ENCODE data around the gene MSH3.

MSH3 gene

GRCh38 chr5:80654391-80655230 is at the start of gene MSH3, which contains the start of gene DHFR:
Gene MSH3, plus strand, starts transcription at chr5:80654652. Its CDS starts 76 bp downstream, at chr5:80654728.
Gene DHFR, minus strand, starts transcription at chr5:80654983. Its CDS starts 494 bp downstream, at chr5:80654489.
- peak; percentile 56 to 57 for ATAC-seq

DNA sequence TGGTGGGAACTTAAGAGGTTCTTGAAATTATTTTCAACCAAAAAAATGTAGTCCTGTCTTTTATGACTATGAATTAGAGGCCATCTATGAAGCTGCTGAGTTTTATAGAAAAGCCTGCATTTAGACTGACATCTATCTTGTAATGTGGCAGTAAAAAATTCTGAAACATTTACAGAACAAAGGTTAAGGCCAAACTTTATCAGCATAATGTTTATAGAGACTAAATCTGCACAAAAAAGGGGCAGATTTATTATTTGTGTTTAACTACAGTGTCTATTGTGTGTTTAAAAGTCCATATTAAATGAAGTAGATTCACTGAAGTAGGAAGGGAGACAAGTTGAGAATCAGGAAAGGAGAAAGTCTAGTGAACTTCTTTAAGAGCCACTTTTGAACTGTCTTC is 47.1 kb upstream of the MSH3 start:
- ATAC-seq, result no peak

DNA sequence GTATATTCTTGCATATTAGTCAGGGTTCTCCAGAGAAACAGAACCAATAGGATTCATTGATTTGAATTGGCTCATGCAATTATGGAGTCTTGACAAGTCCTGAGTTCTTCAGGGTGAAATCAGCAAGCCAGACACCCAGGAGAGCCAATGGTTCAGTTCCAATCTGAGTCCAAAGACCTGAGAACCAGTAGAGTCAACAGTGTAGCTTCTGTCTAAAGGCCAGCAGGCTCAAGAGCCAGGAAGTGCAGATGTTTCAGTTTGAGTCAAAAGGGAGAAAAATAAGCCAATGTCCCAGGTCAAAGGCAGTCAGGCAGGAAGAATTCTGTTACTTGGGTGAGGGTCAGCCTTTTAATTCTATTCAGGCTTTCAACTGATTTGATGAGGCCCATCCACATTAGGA is 46.6 kb upstream of the MSH3 start:
- no peak for ATAC-seq

GRCh38 chr5:80608731-80609130 is 45.7 kb upstream of the MSH3 start:
- no peak for ATAC-seq

DNA sequence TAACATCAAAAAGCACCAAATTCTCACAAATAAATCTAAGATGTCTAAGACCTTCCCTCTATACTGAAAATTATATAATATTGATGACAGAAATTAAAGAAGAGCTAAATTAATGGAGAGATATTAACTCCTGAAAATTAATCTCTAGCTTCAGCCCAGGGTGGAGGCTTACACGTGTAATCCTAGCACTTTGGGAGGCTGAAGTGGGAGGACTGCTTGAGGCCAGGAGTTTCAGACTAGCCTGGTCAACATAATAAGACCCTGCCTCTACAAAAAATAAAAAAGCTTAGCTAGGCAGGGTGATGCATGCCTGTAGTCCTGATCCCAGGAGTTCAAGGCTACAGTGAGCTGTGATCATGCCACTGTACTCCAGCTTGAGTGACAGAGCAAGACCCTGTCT is 44.8 kb upstream of the MSH3 start:
- ATAC-seq, result no peak

DNA sequence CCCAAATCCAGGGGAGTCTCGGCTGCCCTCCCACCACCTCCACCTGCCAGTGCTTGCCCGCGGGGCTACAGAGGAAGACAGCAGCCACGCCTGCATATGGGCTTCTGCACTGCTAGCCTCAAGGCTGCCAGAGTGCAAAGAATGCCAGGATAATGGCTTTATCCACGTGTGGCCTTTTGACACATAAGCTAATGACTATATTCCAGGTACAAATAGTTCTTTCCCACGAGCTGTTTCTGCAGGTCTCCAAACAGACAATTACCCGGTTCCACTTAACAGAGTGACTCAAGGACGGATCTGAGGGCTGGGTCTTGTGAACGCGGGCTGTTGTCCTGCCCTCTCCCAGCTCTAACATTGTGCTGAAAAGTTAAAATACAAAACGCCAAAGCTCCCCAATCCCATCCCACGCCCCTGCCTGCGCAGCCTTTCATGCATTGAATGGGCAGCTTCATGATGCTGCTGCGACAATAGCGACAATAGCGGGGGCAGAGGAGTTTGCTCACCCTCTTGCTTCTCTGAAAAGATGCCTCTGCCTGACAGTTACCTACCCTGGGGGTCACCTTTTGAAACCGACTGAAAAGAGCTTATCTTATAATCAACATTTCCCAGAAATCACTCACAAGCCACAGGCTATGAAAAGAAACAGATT is 39.1 kb upstream of the MSH3 start:
- ATAC-seq, result no peak

DNA sequence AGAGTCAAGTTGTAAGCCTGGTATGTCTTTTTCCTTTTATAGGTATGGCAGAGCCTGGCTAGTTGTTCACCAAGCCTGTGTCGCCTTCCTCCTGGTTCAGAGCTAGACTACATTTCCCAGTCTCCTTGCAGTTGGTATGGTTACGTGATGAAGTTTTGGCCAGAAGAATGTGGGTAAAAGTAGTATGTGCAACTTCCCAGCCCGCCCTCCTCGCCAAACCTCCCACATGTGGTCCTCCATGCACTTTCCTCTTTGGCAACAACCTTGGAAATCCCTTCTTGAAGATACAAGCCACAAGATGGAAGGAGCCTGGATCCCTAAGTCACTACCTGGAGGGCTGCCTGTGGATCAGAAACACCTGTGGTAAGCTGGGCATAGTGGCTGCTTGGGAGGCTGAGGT is 36.0 kb upstream of the MSH3 start:
- no peak for ATAC-seq

DNA sequence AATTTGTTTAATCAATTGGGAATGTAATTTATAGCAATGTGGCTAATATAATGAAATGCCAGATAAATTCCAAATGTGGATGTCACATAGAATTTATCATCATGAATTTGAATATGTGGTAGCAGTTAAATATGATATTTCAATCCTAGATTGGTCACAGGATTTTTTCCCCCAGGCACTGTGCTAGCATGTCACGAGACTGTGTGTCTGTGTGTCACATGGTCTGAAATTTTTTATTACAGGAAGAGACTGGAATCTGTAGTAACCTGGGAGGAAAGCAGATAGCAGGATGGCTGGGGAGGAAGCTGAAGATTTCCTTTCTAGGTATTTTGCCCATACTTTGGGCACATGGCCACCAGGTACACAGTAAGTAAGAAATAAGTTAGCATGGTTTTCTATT is 35.4 kb upstream of the MSH3 start:
- ATAC-seq, result no peak

DNA sequence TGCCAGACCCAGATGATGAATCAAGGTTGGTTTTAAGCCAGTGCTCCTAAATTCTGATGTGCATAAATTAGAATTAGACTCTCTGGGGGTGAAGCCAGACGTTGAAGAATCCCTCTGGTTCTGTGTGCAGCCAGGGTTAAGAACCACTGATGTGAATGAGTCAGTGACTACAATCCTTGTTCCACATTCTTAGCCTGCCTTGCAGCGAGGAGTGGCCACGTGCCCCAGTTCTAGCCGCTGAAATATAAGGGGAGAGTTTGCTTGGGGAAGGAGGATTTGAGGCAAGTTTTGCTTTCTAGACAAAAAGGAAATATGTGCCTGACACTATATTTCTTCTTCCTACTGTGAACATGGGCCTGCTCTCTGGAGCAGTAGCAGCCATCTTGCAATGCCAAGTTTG is 34.2 kb upstream of the MSH3 start:
- no peak for ATAC-seq

DNA sequence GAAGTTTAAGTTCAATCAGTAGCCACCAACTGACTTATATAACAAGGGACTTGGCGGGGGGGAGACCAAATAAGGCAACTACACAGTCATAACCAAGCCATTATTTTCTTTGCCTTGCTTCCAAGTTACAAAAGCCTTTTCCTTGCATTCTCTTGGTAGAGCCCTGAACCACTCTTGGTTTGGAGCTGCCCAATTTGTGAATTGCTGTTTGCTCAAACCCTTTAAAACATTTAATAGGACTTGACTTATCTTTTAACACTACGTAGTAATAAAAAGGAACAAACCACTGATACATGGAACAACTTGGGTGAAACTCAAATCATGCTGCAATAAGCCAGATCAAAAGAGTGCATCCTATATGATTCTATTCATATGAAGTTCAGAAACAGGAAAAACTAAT is 31.7 kb upstream of the MSH3 start:
- no peak for ATAC-seq

DNA sequence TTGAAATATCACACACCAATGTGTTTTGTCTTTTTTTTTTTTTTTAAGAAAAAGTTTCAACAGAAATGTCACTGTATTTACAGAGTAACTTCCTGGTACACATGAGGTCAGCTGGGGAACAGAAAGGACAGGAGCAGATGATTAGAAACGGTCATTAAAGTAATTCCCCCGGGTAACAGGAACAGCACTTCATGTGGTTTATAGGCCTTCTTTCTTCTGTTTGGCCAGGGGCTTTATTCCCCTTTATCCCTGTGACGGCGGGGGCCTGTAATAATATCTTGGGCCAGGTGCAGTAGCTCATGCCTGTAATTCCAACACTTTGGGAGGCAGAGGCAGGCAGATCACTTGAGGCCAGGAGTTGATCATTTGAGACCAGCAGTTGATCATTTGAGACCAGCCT is 30.5 kb upstream of the MSH3 start:
- ATAC-seq, result no peak

- no peak for ATAC-seq
These were observed 29.2 kb upstream of the MSH3 start for GRCh38 chr5:80625230-80625629.

GRCh38 chr5:80629281-80629680 is 25.2 kb upstream of the MSH3 start:
- no peak for ATAC-seq

DNA sequence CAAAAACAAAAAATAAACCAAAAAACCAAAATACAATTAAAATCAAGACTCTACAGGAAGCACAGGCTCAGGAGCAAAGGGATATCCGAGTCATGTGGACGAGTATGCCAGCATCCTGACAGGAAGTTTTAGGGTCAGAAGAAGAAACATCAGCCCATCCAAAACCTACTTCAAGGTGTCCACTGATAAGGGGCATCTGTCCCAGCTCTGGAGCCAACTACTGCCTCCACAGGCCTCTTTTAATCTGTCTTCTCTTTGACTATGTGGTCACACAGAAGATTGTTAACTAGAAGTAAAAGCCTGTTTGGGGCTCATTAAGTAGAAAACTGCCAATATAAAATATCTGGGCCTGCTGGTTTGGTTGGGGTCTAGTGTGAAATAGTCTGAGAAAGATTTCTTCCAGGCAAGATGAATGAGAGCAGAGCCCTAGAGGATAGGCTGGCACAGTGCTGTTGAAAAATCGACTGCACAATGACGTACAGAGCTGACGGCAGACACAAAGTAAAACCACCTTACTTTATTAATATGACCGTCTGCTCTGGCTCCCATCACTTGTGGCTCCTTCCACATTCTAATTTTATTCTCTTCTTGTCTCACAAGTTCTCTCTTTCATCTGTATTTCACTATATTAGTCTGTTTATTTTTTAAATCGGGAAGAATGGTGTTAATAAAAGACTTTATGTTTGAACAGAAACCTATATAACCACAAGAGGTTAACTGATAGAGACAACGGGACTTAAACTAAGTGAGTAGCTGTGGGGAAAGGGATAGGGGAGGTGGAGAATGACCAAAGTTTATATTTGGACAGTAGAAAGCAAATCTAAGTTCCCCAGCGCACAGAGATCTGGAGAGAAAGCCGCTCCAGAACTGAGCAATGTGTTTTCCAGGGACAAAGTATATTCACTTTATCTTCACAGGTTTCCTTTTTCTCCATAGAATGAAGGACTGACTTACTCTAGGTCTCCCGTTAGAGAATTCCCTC is 22.9 kb upstream of the MSH3 start:
- no peak for ATAC-seq

DNA sequence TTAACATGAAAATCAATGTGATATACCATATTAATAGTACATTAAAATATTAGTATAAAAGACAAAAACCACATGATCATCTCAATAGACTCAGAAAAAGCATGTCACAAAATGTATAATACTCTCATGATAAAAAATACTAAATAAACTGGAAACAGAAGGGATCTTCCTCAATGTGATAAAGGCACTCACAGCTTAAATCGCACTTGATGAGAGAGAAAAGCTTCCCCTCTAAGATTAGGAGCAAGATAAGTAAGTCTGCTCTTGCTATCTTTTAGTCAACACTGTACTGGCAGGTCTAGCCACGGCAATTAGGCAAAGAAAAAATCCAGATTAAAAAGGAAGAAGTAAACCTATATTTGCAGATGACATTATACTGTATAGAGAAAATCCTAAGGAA is 21.8 kb upstream of the MSH3 start:
- no peak for ATAC-seq

DNA sequence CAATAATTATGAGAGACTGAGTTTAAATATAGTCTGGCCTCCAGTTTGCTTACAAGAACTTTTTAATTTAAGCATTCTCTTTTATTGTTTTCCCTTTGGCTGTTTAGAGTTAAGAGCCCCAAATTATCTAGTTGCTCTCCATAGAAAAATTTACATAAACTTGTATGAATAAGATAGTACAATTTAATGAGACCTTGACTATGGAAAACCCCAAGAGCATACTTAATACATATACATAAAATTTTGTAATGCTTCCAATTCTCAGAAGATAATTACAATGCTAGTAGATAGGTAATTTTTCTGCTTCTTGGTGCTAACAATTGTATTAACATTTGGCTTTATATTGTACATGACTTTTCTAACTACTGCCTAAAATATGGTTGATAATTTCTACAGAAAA is 20.3 kb upstream of the MSH3 start:
- no peak for ATAC-seq

- no peak for ATAC-seq
These were observed 13.1 kb upstream of the MSH3 start for GRCh38 chr5:80641353-80641752.

- ATAC-seq, result no peak
These were observed 9.6 kb upstream of the MSH3 start for GRCh38 chr5:80644900-80645299.

- no peak for ATAC-seq
These were observed 7.5 kb upstream of the MSH3 start for GRCh38 chr5:80646926-80647325.

GRCh38 chr5:80653502-80653901 is 950 bp upstream of the MSH3 start:
- ATAC-seq, result no peak

GRCh38 chr5:80654054-80654390 is 430 bp upstream of the MSH3 start:
- ATAC-seq, result no peak

DNA sequence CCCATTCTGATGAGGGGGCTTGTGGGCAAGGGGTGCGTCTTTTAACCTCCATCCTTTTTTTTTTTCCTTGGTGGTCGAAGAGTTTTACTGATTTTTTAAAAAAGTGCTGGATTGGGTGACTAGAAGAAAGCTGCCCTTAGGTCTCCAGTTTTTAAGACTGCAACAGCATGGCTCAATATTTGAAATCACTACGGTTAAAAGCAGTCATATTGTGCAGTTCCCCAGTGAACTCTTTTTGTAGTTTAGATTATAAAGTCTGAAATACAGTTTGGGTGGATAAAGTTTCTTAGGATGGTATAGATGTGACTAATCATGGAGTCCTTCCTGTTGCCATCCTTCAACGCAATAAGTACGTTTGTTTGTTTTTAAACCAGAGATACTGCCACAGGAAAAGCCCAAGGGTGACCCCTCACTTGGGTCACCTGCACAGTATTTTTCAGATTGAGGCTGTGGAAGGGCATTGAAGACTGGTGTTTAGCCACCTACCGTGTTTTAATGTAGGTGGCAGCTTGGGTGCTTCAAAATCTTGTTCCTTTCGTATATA is 851 bp downstream of the MSH3 start:
- no peak for ATAC-seq

DNA sequence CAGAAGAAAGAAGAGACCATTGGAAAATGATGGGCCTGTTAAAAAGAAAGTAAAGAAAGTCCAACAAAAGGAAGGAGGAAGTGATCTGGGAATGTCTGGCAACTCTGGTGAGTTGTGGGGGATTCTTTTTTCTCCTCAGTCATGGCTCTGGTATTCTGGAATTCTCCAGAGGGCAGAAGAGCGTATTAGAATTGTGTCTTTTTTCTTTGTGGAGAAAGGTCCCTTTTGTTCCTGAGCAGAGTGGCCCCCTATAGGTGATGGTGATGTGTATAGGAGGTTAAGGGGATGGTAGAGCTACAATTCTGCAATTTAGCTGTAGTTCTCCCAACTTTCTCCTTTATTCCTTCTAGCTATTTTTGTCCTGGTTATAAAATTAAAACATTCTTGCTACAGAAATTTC is 2.0 kb downstream of the MSH3 start:
- ATAC-seq, result no peak
